A673 (cell line): ENCODE measurements around the gene SPOCD1.

Experiments
- EZH2 ChIP-seq: fragments of 200-600 bp; sonication (generic); IDR thresholded peaks from 2 replicates; pipeline ENCODE4 v1.6.1; 2017; ENCODE audit warnings: borderline replicate concordance, low read depth, mild to moderate bottlenecking, mixed read lengths, antibody characterized with exemption, low read length; ENCODE audit not compliant: poor library complexity, severe bottlenecking
- TF ChIP-seq, protein P1 (sequence below): fragments of 300-800, 200-600 bp; sonication (generic); conservative IDR thresholded peaks from 2 replicates; pipeline ENCODE4 v1.5.1; 2017; ENCODE audit warnings: low read depth, mild to moderate bottlenecking, antibody characterized with exemption, low read length, moderate library complexity, mixed read lengths

DNA sequence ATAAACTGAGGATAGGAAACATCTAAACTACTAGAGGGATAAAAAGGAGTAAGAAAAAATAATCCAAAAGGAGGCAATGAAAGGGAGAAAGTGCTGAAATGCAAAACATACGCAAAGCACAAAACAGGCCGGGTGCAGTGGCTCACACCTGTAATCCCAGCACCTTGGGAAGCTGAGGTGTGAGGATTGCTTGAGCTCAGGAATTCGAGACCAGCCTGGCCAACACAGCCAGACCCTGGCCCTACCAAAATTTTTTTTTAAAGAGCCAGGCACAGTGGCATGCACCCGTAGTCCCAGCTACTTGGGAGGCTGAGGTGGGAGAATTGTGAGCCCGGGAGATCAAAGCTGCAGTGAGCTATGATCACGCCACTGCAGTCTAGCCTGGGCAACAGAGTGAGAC lies 10.5 kb downstream of the SPOCD1 start:
- TF ChIP-seq, protein P1, sequence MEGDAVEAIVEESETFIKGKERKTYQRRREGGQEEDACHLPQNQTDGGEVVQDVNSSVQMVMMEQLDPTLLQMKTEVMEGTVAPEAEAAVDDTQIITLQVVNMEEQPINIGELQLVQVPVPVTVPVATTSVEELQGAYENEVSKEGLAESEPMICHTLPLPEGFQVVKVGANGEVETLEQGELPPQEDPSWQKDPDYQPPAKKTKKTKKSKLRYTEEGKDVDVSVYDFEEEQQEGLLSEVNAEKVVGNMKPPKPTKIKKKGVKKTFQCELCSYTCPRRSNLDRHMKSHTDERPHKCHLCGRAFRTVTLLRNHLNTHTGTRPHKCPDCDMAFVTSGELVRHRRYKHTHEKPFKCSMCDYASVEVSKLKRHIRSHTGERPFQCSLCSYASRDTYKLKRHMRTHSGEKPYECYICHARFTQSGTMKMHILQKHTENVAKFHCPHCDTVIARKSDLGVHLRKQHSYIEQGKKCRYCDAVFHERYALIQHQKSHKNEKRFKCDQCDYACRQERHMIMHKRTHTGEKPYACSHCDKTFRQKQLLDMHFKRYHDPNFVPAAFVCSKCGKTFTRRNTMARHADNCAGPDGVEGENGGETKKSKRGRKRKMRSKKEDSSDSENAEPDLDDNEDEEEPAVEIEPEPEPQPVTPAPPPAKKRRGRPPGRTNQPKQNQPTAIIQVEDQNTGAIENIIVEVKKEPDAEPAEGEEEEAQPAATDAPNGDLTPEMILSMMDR, result no peak
- no peak for TF ChIP-seq EZH2
